HG02884 (cell line): ENCODE results near the gene AJAP1.

Experiments used
- ATAC-seq: cut with Tn5 transposase; IDR thresholded peaks from one replicate; pipeline ENCODE4 v1.9.1; 2021; ENCODE audit warnings: mild to moderate bottlenecking, moderate library complexity; ENCODE audit not compliant: unreplicated experiment

Gene AJAP1

DNA sequence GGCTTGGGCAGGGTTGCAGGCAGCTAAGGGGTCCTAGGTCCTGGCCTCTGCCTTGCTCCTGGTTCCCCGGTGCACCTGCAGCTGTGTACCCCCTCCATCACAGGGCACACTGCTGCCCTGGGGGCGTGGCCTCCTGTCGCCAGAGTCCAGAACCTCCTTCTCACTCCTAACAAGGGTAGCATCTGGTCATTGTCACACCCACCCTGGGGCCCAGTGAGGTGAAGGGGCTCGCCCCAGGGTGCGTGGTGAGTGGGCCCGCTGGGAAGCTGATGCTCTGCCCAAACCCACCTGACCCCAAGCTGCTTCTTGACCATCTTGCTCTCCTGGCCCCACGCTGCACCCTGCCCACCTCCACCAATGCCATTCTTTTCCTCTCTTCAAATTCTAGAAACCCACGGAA lies 44.5 kb downstream of the AJAP1 start:
- ATAC-seq = no peak

- no peak for ATAC-seq
Observed at GRCh38 chr1:4699376-4700301, 45.2 kb downstream of the AJAP1 start.

- ATAC-seq = no peak
Observed at GRCh38 chr1:4700801-4701200, 46.4 kb downstream of the AJAP1 start.

DNA sequence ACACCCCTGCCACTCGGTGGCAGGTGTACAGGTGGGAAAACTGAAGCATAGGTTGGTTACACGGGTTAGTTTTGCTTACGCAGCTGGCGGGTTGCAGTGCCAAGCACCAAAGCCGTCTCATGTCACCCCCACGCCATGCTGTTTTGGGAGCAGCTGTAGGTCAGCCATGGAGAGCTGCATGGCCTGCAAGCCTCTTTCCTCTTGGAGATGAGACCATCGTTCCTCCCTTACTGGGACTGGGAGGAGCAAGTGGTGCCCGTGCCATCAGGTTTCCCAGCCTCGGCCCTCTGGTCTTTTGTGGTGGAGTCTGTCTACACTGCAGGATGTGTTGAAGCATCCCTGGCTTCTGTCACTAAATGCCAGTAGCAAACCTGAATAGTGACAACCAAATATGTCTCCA lies 46.9 kb downstream of the AJAP1 start:
- ATAC-seq = no peak

GRCh38 chr1:4702464-4702863 lies 48.1 kb downstream of the AJAP1 start:
- ATAC-seq = no peak

- ATAC-seq = no peak
Observed at GRCh38 chr1:4702932-4703331, 48.5 kb downstream of the AJAP1 start.

GRCh38 chr1:4703646-4704045 lies 49.2 kb downstream of the AJAP1 start:
- ATAC-seq = no peak

GRCh38 chr1:4708840-4709507 lies 54.6 kb downstream of the AJAP1 start:
- no peak for ATAC-seq

DNA sequence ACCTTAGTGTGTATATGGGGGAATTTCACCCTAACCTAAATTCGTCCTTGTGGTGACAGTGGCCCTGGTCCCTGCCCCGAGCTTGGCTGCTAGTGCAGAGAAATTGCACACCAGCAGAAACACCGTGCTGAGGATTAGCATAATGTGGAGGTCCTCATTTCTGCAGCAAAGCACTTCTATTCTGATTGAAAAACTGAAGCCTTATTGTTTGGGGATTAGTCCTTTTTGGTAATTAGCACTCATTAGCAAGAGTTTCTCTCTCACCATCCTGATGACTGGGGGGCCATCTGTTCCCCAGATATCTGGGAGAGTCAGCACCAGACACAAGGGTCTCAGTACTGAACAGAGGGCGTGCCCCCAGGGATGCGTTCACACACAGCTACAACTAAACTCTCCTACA lies 55.2 kb downstream of the AJAP1 start:
- ATAC-seq = no peak

DNA sequence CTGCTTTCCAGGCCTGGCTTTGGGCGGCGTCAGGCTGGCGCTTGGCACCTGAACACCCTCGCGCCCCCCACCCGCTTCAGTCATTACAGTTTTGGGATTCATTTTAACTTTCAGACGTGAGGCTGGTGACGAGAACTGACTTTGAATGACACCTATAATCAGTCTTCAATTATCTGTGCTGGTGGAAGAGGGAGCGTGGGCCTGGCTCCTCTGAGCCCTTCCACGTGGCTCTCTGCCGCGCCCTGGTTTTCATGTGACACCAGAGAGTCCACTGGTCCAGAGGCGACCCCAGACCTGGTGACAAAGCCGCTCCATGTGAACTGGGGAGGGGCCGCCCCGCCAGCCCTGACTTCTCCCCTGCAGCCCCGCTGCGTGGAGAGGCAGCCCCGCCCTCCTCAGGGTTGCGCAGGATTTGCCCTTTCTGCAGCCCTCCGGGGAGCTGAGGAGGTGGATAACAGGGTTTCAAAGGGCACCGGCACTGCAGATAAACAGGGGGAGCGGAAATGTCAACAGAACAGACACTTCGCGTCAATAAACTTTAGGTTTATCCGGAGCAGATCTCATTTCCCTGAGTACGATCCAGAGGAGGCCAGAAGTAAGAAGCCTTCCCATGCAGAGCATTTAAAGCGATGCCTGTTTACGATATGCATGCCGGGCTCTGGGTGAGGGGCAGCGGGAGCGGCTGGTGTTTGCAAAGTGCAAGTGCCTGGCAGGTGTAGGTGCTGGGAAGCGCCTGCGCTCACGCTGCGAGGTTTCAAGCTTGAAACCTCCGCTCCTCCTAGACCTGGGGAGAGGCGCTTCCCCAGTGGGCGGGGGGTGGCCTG lies 56.4 kb downstream of the AJAP1 start:
- no peak for ATAC-seq

- ATAC-seq = no peak
Observed at GRCh38 chr1:4711416-4712275, 57.2 kb downstream of the AJAP1 start.

DNA sequence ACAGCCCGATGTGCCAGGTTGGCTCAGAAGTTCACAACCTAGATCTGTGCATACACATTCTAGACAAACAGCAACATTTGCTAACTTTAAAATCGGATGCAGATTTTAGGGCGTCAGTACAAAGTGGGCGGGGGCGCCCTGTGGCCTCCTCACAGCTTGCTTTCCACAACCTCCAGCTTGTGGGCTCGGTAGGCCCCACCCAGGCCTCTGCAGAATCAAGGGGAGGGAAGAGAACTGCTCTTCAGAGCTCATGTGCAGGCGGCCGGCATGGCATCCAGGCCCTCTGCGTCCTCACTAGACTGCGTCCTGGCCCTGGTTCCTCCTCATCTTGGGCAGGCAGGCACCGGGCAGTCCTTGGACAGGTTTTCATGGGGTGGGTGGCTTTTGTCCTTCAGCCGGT lies 59.3 kb downstream of the AJAP1 start:
- ATAC-seq = no peak

DNA sequence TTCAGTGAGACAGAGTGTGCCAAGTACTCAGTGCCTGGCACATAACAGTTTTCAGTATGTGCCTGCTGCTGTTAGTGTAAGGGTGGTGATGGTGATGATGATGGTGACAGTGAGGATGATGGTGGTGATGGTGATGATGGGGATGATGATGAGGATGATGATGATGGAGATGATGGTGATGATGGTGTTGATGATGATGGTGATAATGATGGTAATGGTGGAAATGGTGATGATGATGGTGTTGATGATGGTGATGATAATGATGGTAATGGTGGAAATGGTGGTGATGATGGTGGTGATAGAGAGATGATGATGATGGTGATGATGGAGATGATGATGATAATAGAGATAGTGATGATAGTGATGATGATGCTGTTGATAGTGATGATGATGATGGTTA lies 62.0 kb downstream of the AJAP1 start:
- no peak for ATAC-seq

DNA sequence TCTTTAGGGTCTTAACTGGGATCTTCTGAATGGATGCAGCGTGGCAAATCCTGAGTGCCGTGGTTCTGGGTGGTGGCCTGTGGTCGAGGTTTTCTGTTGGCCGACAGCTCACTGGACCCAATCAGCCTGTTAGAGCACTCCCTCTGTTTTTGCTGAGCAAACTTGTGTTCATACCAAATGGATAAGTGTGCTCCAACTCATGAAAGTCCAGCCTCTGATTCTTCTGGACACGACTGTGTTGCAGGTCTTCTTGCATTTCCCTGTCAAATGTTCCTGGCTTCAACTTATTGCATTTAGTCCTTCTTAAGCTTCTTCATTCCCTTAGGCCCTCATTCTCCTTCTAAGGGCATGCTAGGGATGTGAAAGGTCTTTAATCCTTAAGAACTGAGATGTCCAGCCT lies 63.7 kb downstream of the AJAP1 start:
- ATAC-seq = no peak

- no peak for ATAC-seq
Observed at GRCh38 chr1:4723106-4723505, 68.7 kb downstream of the AJAP1 start.

- ATAC-seq = no peak
Observed at GRCh38 chr1:4724001-4724400, 69.6 kb downstream of the AJAP1 start.

DNA sequence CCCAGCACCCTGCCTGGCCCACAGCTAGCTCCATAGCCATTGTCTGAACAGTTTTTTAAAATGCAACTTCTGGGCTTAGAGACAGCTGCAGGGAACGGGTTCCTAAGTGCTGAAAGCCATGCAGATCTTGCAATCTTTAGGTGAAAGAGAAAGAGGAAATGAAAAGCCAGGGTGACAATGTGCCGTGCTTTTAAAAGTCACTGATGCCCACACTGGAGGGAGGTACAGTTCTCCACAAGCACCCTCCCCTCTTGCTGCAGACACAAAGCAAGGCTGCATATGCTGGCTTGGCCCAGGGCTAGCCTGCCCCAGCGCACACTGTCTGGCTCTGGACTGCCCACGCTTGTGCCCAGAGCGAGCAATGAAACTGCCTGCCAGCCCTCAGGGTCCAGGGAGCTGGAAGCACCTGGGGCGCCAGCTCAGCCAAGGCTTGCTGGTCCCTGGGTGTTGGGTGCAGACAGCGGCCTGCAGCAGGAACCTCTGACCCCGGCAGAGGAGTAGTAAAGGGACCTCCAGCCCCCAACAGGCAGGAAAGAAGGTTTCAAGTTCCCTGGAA lies 70.4 kb downstream of the AJAP1 start:
- no peak for ATAC-seq

- ATAC-seq = no peak
Observed at GRCh38 chr1:4725416-4725815, 71.0 kb downstream of the AJAP1 start.

- ATAC-seq = no peak
Observed at GRCh38 chr1:4726620-4727341, 72.4 kb downstream of the AJAP1 start.
